C4-2B (cell line): Measurements from ENCODE around the gene PPIL6.

Experiments used
- H3K27ac ChIP-seq: fragments of 450-650 bp; 2 replicates; pipeline ENCODE4 v1.5.1; 2017
- CTCF ChIP-seq: fragments of 450-650 bp; conservative IDR thresholded peaks from 2 replicates; pipeline ENCODE4 v1.5.1; 2017; ENCODE audit warnings: mild to moderate bottlenecking
- ZFX ChIP-seq: fragments of 450-650 bp; IDR thresholded peaks from 2 replicates; pipeline ENCODE4 v1.6.1; 2017

PPIL6 gene

DNA sequence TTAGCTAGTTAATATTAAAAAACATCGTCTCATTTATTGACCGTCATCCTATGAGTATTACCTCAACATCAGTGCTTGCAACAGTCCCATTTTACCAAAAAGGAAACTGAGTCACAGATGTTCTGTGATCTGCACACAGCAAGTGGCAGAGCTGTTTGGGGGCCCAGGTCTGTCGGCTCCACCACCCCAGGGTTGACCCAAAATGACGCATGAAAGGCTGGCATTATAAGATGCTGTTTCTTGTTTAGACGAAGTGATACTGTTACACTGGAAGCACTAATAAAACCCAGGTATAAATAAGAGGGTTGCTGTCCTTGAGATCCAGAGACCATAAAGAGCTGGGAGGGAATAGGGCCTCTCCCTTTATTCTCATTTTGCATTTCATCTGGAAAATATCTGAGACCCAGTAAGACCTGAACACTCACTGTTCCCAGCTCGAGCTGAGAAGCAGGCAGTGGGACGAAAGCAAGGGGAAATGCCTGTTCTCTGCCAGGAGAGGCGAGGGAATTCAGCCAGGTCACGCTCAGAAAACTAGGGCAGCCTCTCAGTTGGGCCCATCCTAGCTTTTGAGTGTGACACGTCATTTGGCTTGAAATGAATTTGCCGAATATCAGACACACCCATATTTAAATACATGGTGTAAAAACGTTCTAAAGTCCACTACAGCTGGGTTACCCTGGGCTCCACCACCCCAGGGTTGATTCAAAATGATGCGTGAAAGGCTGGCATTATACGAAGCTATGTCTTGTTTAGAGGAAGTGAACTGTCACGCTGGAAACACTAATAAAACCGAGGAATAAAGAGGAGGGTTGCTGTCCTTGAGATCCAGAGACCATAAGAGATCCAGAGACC lies 16.5 kb upstream of the PPIL6 start:
- H3K27ac ChIP-seq, result peak overlapping the region; percentile 84
- TF ChIP-seq ZFX, result no peak
- TF ChIP-seq CTCF, result no peak

- no peak for TF ChIP-seq ZFX
- no peak; the same call in 1 of the 2 replicates for TF ChIP-seq CTCF
- H3K27ac ChIP-seq, result peak overlapping the region; percentile 84
These were observed 15.7 kb upstream of the PPIL6 start for GRCh38 chr6:109456111-109456583.

- TF ChIP-seq ZFX, result no peak
- no peak; the same call in 1 of the 2 replicates for TF ChIP-seq CTCF
- peak within 1 kb of the TSS; percentile 84 for H3K27ac ChIP-seq
These were observed 15.1 kb upstream of the PPIL6 start, which contains the start of gene MICAL1 for GRCh38 chr6:109455437-109456110. MICAL1 (minus strand) TSS chr6:109455772; CDS start chr6:109454196, 1,576 bp downstream.

DNA sequence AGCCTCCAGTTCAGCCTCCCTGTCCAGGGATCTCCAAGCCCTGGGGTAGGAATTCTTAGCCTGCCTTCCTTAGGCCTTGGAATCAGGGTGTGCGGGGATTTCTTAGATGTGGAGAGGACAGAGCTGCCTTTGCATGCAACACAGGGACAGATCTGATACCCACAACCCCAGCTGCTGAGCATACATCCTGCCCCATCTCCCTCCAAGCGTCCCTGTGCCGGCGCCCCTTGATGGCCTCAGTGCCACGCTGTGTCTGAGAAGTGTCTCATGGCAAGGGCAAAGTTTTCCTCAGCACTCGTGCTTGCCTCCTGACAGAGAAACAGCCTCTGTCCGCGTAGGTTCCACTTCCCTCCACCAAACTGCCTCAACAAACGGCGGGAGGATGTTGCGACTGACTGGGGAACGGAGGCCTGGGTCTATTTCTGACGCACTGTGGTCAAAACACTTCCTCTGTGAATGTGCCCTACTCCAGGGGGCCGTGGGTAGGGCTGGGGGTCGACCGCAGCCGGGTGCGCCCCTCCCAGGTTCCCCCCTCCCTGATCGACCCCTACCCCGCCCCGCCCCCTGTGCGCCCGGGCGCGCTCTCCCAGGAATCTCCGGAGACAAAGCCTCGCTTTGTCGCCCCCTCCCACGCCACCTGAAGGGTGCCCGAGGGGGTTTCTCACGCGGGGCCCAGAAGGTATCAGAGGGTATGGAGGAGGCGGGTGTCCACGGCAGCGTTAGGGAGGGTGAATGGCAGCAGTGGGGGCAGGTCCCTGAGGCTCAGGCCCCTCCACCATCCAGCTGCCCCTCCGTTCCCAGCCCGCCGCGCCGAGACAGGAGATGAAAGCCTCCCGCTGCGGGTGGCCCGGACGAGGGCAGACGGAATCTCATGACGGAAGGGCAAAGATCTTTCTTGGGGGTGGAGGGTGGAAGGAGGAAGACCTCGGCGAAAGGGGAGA lies 14.3 kb upstream of the PPIL6 start:
- peak overlapping the region; percentile 84 for H3K27ac ChIP-seq
- TF ChIP-seq ZFX (no peak), CTCF (no peak)

GRCh38 chr6:109453594-109454495 lies 13.4 kb upstream of the PPIL6 start:
- peak overlapping the region; percentile 84; the same call in 1 of the 2 replicates for H3K27ac ChIP-seq

More at GRCh38 chr6:109453594-109454495, 13.4 kb upstream of the PPIL6 start:
- TF ChIP-seq CTCF (no peak), ZFX (no peak)
